GM23338 (cell line): ENCODE data around the gene ZNF823. TPM values are rescaled to one million over a fixed set of nuclear protein-coding genes. Genes with fewer than 3 reads are reported as not detected.

Source experiments
- ATAC-seq: fragments of 200-7000 bp; cut with Tn5 transposase; 3 replicates; pipeline ENCODE4 v1.9.1; 2020
- DNase-seq: peaks from one replicate; pipeline ENCODE4 v3.0.0-alpha.2; 2015; ENCODE audit warnings: low spot score
- H2AFZ ChIP-seq: fragments of 200-600 bp; sonication (generic); 2 replicates; pipeline ENCODE4 v1.8.0; 2016; ENCODE audit warnings: antibody characterized with exemption, mild to moderate bottlenecking, moderate library complexity
- H3F3A ChIP-seq: fragments of 200-600 bp; sonication (generic); replicated peaks from 2 replicates; pipeline ENCODE4 v1.8.0; 2017; ENCODE audit warnings: antibody characterized with exemption, mixed run types, low read depth
- H3K27ac ChIP-seq: fragments of 200-600 bp; sonication (generic); 2 replicates; pipeline ENCODE4 v1.6.1; 2016; ENCODE audit warnings: low read depth
- H3K27me3 ChIP-seq: fragments of 200-600 bp; sonication (generic); 2 replicates; pipeline ENCODE4 v1.8.0; 2016; ENCODE audit warnings: mild to moderate bottlenecking, mixed run types, moderate library complexity; ENCODE audit not compliant: insufficient read depth
- H3K36me3 ChIP-seq: fragments of 200-600 bp; sonication (generic); 2 replicates; pipeline ENCODE4 v1.8.0; 2016; ENCODE audit warnings: mild to moderate bottlenecking; ENCODE audit not compliant: insufficient read depth
- H3K4me1 ChIP-seq: fragments of 200-600 bp; sonication (generic); 2 replicates; pipeline ENCODE4 v1.8.0; 2016; ENCODE audit warnings: mild to moderate bottlenecking, moderate library complexity; ENCODE audit not compliant: insufficient read depth
- H3K4me2 ChIP-seq: fragments of 200-600 bp; sonication (generic); 2 replicates; pipeline ENCODE4 v1.7.1; 2017; ENCODE audit warnings: mixed run types
- H3K4me3 ChIP-seq: fragments of 200-600 bp; sonication (generic); 2 replicates; pipeline ENCODE4 v1.6.1; 2016; ENCODE audit warnings: mixed run types
- H3K79me2 ChIP-seq: fragments of 200-600 bp; sonication (generic); replicated peaks from 2 replicates; pipeline ENCODE4 v1.8.0; 2017; ENCODE audit warnings: mild to moderate bottlenecking; ENCODE audit not compliant: insufficient read depth
- H3K9me2 ChIP-seq: fragments of 200-600 bp; sonication (generic); 2 replicates; pipeline ENCODE4 v1.8.0; 2017; ENCODE audit not compliant: insufficient read depth
- H4K20me1 ChIP-seq: fragments of 200-600 bp; sonication (generic); replicated peaks from 2 replicates; pipeline ENCODE4 v1.8.0; 2017; ENCODE audit warnings: mild to moderate bottlenecking; ENCODE audit not compliant: insufficient read depth
- H3K27ac Mint-ChIP-seq: 2 replicates; pipeline ENCODE4 v1.8.0; 2020; ENCODE audit warnings: inconsistent platforms, mild to moderate bottlenecking, moderate library complexity, mixed read lengths
- H3K27me3 Mint-ChIP-seq: 3 replicates; pipeline ENCODE4 v1.8.0; 2022; ENCODE audit warnings: low read depth, mild to moderate bottlenecking, moderate library complexity, mixed read lengths, inconsistent platforms; ENCODE audit not compliant: insufficient read depth, poor library complexity
- H3K36me3 Mint-ChIP-seq: 3 replicates; pipeline ENCODE4 v1.8.0; 2021; ENCODE audit warnings: low read depth, mild to moderate bottlenecking, inconsistent platforms, moderate library complexity, mixed read lengths
- H3K4me1 Mint-ChIP-seq: 3 replicates; pipeline ENCODE4 v1.8.0; 2020; ENCODE audit warnings: mild to moderate bottlenecking, inconsistent platforms, mixed read lengths
- H3K4me3 Mint-ChIP-seq: 3 replicates; pipeline ENCODE4 v1.8.0; 2021; ENCODE audit warnings: moderate library complexity, mild to moderate bottlenecking, inconsistent platforms, mixed read lengths
- H3K9me3 Mint-ChIP-seq: 3 replicates; pipeline ENCODE4 v1.8.0; 2020; ENCODE audit warnings: moderate library complexity, mild to moderate bottlenecking, inconsistent platforms, mixed read lengths
- CREB1 ChIP-seq: fragments of 250-450 bp; sonication (Bioruptor Pico); IDR thresholded peaks from 2 replicates; pipeline ENCODE4 v1.5.0; 2020; ENCODE audit warnings: low read depth, mild to moderate bottlenecking, moderate library complexity
- CTCF ChIP-seq, 2 experiments: fragments of 200-600 bp in 1 of 2; sonication (generic) in 1 of 2; conservative IDR thresholded peaks; 2 replicates each; pipeline versions ENCODE4 v1.5.1 to v1.6.1; 2016 to 2017; ENCODE audit warnings: antibody characterized with exemption in 2 of 2, low read depth in 2 of 2, mild to moderate bottlenecking in 2 of 2, moderate library complexity in 1 of 2
- EZH2 ChIP-seq: fragments of 200-600 bp; sonication (generic); IDR thresholded peaks from one replicate; pipeline ENCODE4 v1.8.0; 2017; ENCODE audit warnings: antibody characterized with exemption, mild to moderate bottlenecking, low read depth; ENCODE audit not compliant: unreplicated experiment
- EZH2phosphoT487 ChIP-seq: fragments of 200-600 bp; sonication (generic); IDR thresholded peaks from one replicate; pipeline ENCODE4 v1.8.1; 2018; ENCODE audit warnings: antibody characterized with exemption; ENCODE audit not compliant: unreplicated experiment
- NANOG ChIP-seq: IDR thresholded peaks from 2 replicates; pipeline ENCODE4 v1.6.1; 2016; ENCODE audit warnings: antibody characterized with exemption, borderline replicate concordance
- POLR2AphosphoS5 ChIP-seq: IDR thresholded peaks from 2 replicates; pipeline ENCODE4 v1.6.1; 2016; ENCODE audit warnings: antibody characterized with exemption, low read depth
- STAT1 ChIP-seq: IDR thresholded peaks from one replicate; pipeline ENCODE4 v1.6.1; 2016; ENCODE audit warnings: antibody characterized with exemption; ENCODE audit not compliant: unreplicated experiment
- ZNF114 ChIP-seq: fragments of 250-450 bp; sonication (Bioruptor Pico); IDR thresholded peaks from 2 replicates; pipeline ENCODE4 v1.5.0; 2020; ENCODE audit warnings: mild to moderate bottlenecking, moderate library complexity
- ZNF462 ChIP-seq: fragments of 250-450 bp; sonication (Bioruptor Pico); IDR thresholded peaks from 2 replicates; pipeline ENCODE4 v1.5.0; 2020; ENCODE audit warnings: mild to moderate bottlenecking, moderate library complexity
- polyA plus RNA-seq: library from polyadenylated mRNA; unstranded; fragments of >200 nt; fragmentation: Nextera tagmentation; extraction: Ambion mirVana; gene quantifications from 2 replicates; pipeline ENCODE4 v1.2.1, GENCODE V29; 2016
- total RNA-seq: library from RNA; depleted of rRNA; stranded (reverse); fragments of >200 nt; shearing (Covaris generic); gene quantifications from 2 replicates; pipeline ENCODE4 v1.2.3, GENCODE V29; 2014

ZNF823 gene
- total and polyA plus RNA-seq, 2 experiments from 2014 or later, result 1.3 to 3.0 TPM

- Histone ChIP-seq H3K79me2 (no peaks in the 10 kb centered on the region), H3K4me2 (no peak overlapping the region), H3K27ac (no peak overlapping the region), H3K27me3 (no peaks in the 10 kb centered on the region), H2AFZ (no peak overlapping the region), H4K20me1 (no peaks in the 10 kb centered on the region), H3K4me3 (no peak overlapping the region), H3K4me1 (no peaks in the 10 kb centered on the region), H3K36me3 (peaks cover 15% of the 10 kb centered on the region), H3K9me2 (no peaks in the 10 kb centered on the region), H3F3A (no peaks in the 10 kb centered on the region)
- TF ChIP-seq CTCF (conservative IDR thresholded peaks at IDR 0.05; ENCODE audit: low read depth in 2 of 2) (no peak), POLR2AphosphoS5 (no peak), CREB1 (CRISPR knock-in tag) (no peak), ZNF462 (CRISPR knock-in tag) (no peak), EZH2 (no peak), STAT1 (no peak), ZNF114 (CRISPR knock-in tag) (no peak), EZH2phosphoT487 (no peak), NANOG (no peak)
- Mint-ChIP-seq H3K36me3 (peaks cover 6% of the 10 kb centered on the region; the same call in 2 of the 3 replicates), H3K27ac (no peak overlapping the region), H3K4me3 (no peak overlapping the region), H3K9me3 (peaks cover 87% of the 10 kb centered on the region), H3K4me1 (no peaks in the 10 kb centered on the region), H3K27me3 (no peaks in the 10 kb centered on the region)
- no peak for DNase-seq
- ATAC-seq, result no peak
These were observed 45.0 kb upstream of the ZNF823 start for GRCh38 chr19:11783767-11784166.
